Measurements from ENCODE around the gene EVA1B.

Gene EVA1B

GRCh38 chr1:36323636-36324352, at the start of gene EVA1B:
Gene EVA1B (minus strand): TSS chr1:36323645. CDS start chr1:36323037, 608 bp downstream.
- DNase-seq (ENCODE audit: extremely low read depth, low read depth), result peak; percentile 64
- TF ChIP-seq CTCF (IDR thresholded peaks at IDR 0.05; ENCODE audit: low read depth, low read length), result no peak

- TF ChIP-seq CTCF (IDR thresholded peaks at IDR 0.05; ENCODE audit: low read depth, low read length), result no peak
- DNase-seq (ENCODE audit: extremely low read depth, low read depth), result no peak
These were observed 49.2 kb upstream of the EVA1B start for GRCh38 chr1:36372617-36373016.

- TF ChIP-seq CTCF (IDR thresholded peaks at IDR 0.05; ENCODE audit: low read depth, low read length), result peak; percentile 89
- no peak for DNase-seq (ENCODE audit: extremely low read depth, low read depth)
These were observed 45.8 kb upstream of the EVA1B start for GRCh38 chr1:36369061-36369861.

- no peak for TF ChIP-seq CTCF (IDR thresholded peaks at IDR 0.05; ENCODE audit: low read depth, low read length)
- DNase-seq (ENCODE audit: extremely low read depth, low read depth), result no peak
These were observed 44.4 kb upstream of the EVA1B start for GRCh38 chr1:36367798-36368197.

- no peak for DNase-seq (ENCODE audit: extremely low read depth, low read depth)
- TF ChIP-seq CTCF (IDR thresholded peaks at IDR 0.05; ENCODE audit: low read depth, low read length), result no peak
These were observed 43.6 kb upstream of the EVA1B start for GRCh38 chr1:36367066-36367465.

- TF ChIP-seq CTCF (IDR thresholded peaks at IDR 0.05; ENCODE audit: low read depth, low read length), result no peak; the same call in 1 of the 2 replicates
- DNase-seq (ENCODE audit: extremely low read depth, low read depth), result no peak
These were observed 42.7 kb upstream of the EVA1B start for GRCh38 chr1:36366091-36366661.

GRCh38 chr1:36365381-36365780, 41.9 kb upstream of the EVA1B start:
- no peak for DNase-seq (ENCODE audit: extremely low read depth, low read depth)
- TF ChIP-seq CTCF (IDR thresholded peaks at IDR 0.05; ENCODE audit: low read depth, low read length), result no peak

Measured in AG09319 (cell line).